GM20000 (cell line): ENCODE data around the gene PTRHD1.
"Not testable (repeated sequence)": the region's sequence is repeated elsewhere in the genome, so short reads cannot be mapped to it uniquely, and the experiment has no call there.

Experiments
- DNase-seq: peaks from one replicate; pipeline ENCODE4 v3.0.0; 2012; ENCODE audit warnings: low spot score
- CTCF ChIP-seq: IDR thresholded peaks from 2 replicates; pipeline ENCODE4 v1.5.1; 2012; ENCODE audit warnings: mild to moderate bottlenecking, control low read depth; ENCODE audit errors: extremely low read depth, missing control alignments

PTRHD1 gene

GRCh38 chr2:24815171-24815570 is 22.0 kb upstream of the PTRHD1 start:
- no peak for TF ChIP-seq CTCF
- no peak for DNase-seq

GRCh38 chr2:24814516-24814915 is 21.3 kb upstream of the PTRHD1 start:
- TF ChIP-seq CTCF: no peak
- DNase-seq: no peak

- no peak for TF ChIP-seq CTCF
- DNase-seq: no peak
These were observed 20.5 kb upstream of the PTRHD1 start for GRCh38 chr2:24813691-24814137.

GRCh38 chr2:24809316-24810007 is 16.3 kb upstream of the PTRHD1 start:
- no peak for TF ChIP-seq CTCF
- no peak for DNase-seq

- TF ChIP-seq CTCF: no peak
- DNase-seq: no peak
These were observed 13.5 kb upstream of the PTRHD1 start for GRCh38 chr2:24806661-24807036.

- DNase-seq: not testable (repeated sequence)
These were observed 12.8 kb upstream of the PTRHD1 start for GRCh38 chr2:24805811-24806660.

GRCh38 chr2:24800487-24800886 is 7.3 kb upstream of the PTRHD1 start:
- DNase-seq: not testable (repeated sequence)

- no peak for DNase-seq
- TF ChIP-seq CTCF: no peak
These were observed 4.5 kb upstream of the PTRHD1 start for GRCh38 chr2:24797644-24798043.
